Measurements from ENCODE around the gene CCDC92. TPM values are rescaled to one million over a fixed set of nuclear protein-coding genes. Genes with fewer than 3 reads are reported as not detected.

Gene CCDC92
- total and polyA plus RNA-seq, 2 of the 13 experiments (the other 11 are each of a cell fraction or from before 2014, with no cell fraction given), result 5.4 to 14.7 TPM

DNA sequence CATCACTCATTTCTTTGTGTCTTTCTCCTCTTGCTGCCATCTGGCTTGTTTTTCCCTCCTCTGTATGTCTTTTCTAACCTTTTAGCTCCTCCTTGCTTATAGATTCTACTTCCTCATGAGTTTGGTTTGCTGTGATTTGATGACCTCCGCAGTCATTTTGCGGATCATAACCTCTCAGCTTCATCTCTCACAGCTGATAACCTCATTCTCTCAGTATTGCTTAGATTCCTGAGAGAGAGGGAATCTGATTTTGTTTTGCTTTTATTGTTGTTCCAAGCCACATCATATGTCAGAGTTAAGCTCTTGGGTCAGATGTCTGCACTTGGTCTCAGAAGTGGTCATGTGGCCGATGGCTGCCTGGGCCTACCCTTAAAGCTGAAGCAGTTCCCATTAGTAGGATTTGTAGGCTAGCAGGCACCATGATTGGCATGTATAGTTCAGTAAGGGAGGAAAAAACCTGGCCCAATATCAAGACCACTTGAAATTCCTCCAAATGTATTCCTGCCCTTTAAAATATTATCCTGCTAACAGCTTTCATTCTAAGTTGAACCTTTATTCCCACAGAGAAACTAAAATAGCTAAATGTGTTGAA is 13.8 kb upstream of the CCDC92 start:
- Histone ChIP-seq H2AFZ (ENCODE audit: low read length) (no peak overlapping the region), H4K20me1 (ENCODE audit: insufficient read depth, low read length) (peaks cover 19% of the 10 kb centered on the region), H3K9me3 (ENCODE audit: low read length) (no peaks in the 10 kb centered on the region), H3K9ac (ENCODE audit: insufficient read depth, low read depth, low read length) (no peak overlapping the region), H3K4me1 (ENCODE audit: insufficient read depth, low read length) (peaks cover 35% of the 10 kb centered on the region), H3K79me2 (ENCODE audit: insufficient read depth, low read length) (peaks cover 39% of the 10 kb centered on the region), H3K36me3 (replicated peaks in 1 of 2; ENCODE audit: control insufficient read depth in 1 of 2, insufficient read depth in 2 of 2, low read length in 2 of 2) (peaks cover 0 to 44% of the 10 kb centered on the region in 2 experiments; a peak in 4 of 5 replicates), H3K27ac (ENCODE audit: extremely low read length, insufficient read depth, low read length) (no peak overlapping the region), H3K4me2 (ENCODE audit: low read depth, low read length) (no peak overlapping the region), H3K4me3 (replicated peaks in 1 of 3; ENCODE audit: insufficient read depth in 1 of 3, low read depth in 2 of 3, low read length in 3 of 3) (no peak overlapping the region), H3K27me3 (ENCODE audit: control insufficient read depth in 1 of 2, insufficient read depth in 2 of 2, low read length in 2 of 2) (no peaks in the 10 kb centered on the region)
- WGBS (ENCODE audit: low lambda C conversion rate), result 97% methylated on average over 3 of the region's 3 CpGs
- TF ChIP-seq, protein P1, sequence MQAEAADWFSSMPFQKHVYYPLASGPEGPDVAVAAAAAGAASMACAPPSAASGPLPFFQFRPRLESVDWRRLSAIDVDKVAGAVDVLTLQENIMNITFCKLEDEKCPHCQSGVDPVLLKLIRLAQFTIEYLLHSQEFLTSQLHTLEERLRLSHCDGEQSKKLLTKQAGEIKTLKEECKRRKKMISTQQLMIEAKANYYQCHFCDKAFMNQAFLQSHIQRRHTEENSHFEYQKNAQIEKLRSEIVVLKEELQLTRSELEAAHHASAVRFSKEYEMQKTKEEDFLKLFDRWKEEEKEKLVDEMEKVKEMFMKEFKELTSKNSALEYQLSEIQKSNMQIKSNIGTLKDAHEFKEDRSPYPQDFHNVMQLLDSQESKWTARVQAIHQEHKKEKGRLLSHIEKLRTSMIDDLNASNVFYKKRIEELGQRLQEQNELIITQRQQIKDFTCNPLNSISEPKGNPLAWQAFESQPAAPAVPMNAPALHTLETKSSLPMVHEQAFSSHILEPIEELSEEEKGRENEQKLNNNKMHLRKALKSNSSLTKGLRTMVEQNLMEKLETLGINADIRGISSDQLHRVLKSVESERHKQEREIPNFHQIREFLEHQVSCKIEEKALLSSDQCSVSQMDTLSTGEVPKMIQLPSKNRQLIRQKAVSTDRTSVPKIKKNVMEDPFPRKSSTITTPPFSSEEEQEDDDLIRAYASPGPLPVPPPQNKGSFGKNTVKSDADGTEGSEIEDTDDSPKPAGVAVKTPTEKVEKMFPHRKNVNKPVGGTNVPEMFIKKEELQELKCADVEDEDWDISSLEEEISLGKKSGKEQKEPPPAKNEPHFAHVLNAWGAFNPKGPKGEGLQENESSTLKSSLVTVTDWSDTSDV (CRISPR knock-in tag; IDR thresholded peaks at IDR 0.05), result no peak
- TF ChIP-seq ZNF337 (CRISPR knock-in tag; IDR thresholded peaks at IDR 0.05; ENCODE audit: borderline replicate concordance, low read depth), result no peak
- no peak for TF ChIP-seq MEIS2 (CRISPR knock-in tag; IDR thresholded peaks at IDR 0.05)
- no peak for TF ChIP-seq NCOA2 (CRISPR knock-in tag; IDR thresholded peaks at IDR 0.05)
- intact Hi-C loops (cut with micrococcal nuclease; ENCODE audit: unreplicated experiment), result loop anchor here (10.0 kb wide), 1 partner anchor 272 kb away; the partner anchor contains the start of gene ATP6V0A2
- POLR2A ChIA-PET, result no interaction called here
- FAIRE-seq (no peak), ATAC-seq (no peak), DNase-seq (ENCODE audit: low spot score) (no peak)
- in situ Hi-C loops (cut with HindIII; ENCODE audit: extremely low pct_ligation_motif_present, low pct_unique_long_range_greater_than_20kb), result no loop called here
- BruUV-seq (replicated peaks), result no TSS peak
- CTCF ChIA-PET (ENCODE audit: low intra/inter-chr PET ratio, low total read pairs), result no interaction called here

GRCh38 chr12:123984903-123985302 is 12.3 kb upstream of the CCDC92 start:
- 96% methylated on average over 4 of the region's 4 CpGs for WGBS (ENCODE audit: low lambda C conversion rate)
- H3K4me1 ChIP-seq (ENCODE audit: insufficient read depth, low read length), result peaks cover 19% of the 10 kb centered on the region
- ATAC-seq (no peak), DNase-seq (ENCODE audit: low spot score) (no peak), FAIRE-seq (no peak)
- peaks cover 40% of the 10 kb centered on the region for H3K79me2 ChIP-seq (ENCODE audit: insufficient read depth, low read length)
- BruUV-seq (replicated peaks), result no TSS peak
- H3K27ac ChIP-seq (ENCODE audit: extremely low read length, insufficient read depth, low read length), result no peak overlapping the region
- H3K4me2 ChIP-seq (ENCODE audit: low read depth, low read length), result no peak overlapping the region
- no peak overlapping the region for H3K9ac ChIP-seq (ENCODE audit: insufficient read depth, low read depth, low read length)
- H2AFZ ChIP-seq (ENCODE audit: low read length), result no peak overlapping the region
- POLR2A ChIA-PET, result no interaction called here
- CTCF ChIA-PET (ENCODE audit: low intra/inter-chr PET ratio, low total read pairs), result interaction anchor here (0.9 to 4.0 kb wide), 2 partner anchors 79 to 177 kb away, joined by 3 to 21 read pairs; no protein-coding TSS in a partner anchor
- peaks cover 0 to 38% of the 10 kb centered on the region in 2 experiments; a peak in 4 of 5 replicates for H3K36me3 ChIP-seq (replicated peaks in 1 of 2; ENCODE audit: control insufficient read depth in 1 of 2, insufficient read depth in 2 of 2, low read length in 2 of 2)
- H3K9me3 ChIP-seq (ENCODE audit: low read length), result no peaks in the 10 kb centered on the region
- peaks cover 19% of the 10 kb centered on the region for H4K20me1 ChIP-seq (ENCODE audit: insufficient read depth, low read length)
- intact Hi-C loops (cut with micrococcal nuclease; ENCODE audit: unreplicated experiment), result loop anchor here (1.0 to 10.0 kb wide), 3 partner anchors 80 to 270 kb away; partner anchors contain the start of gene ATP6V0A2
- in situ Hi-C loops (cut with HindIII; ENCODE audit: extremely low pct_ligation_motif_present, low pct_unique_long_range_greater_than_20kb), result no loop called here
- no peak overlapping the region for H3K4me3 ChIP-seq (replicated peaks in 1 of 3; ENCODE audit: insufficient read depth in 1 of 3, low read depth in 2 of 3, low read length in 3 of 3)
- H3K27me3 ChIP-seq (ENCODE audit: control insufficient read depth in 1 of 2, insufficient read depth in 2 of 2, low read length in 2 of 2), result no peaks in the 10 kb centered on the region
- TF ChIP-seq TBL1XR1 (IDR thresholded peaks at IDR 0.05; ENCODE audit: borderline replicate concordance, low read length, partially characterized antibody), result no peak
- TF ChIP-seq SNRNP70 (IDR thresholded peaks at IDR 0.05; ENCODE audit: low read depth, low read length), result no peak
- no peak for TF ChIP-seq ETV6 (CRISPR knock-in tag; conservative IDR thresholded peaks at IDR 0.05)
- no peak for TF ChIP-seq ZBTB38 (CRISPR knock-in tag; IDR thresholded peaks at IDR 0.05)
- no peak for TF ChIP-seq ZNF737 (CRISPR knock-in tag; IDR thresholded peaks at IDR 0.05; ENCODE audit: borderline replicate concordance)
- no peak for TF ChIP-seq ZNF235 (CRISPR knock-in tag; IDR thresholded peaks at IDR 0.05; ENCODE audit: borderline replicate concordance)
- no peak for TF ChIP-seq MTF2 (CRISPR knock-in tag; IDR thresholded peaks at IDR 0.05; ENCODE audit: borderline replicate concordance)
- TF ChIP-seq SIX1 (CRISPR knock-in tag; IDR thresholded peaks at IDR 0.05; ENCODE audit: borderline replicate concordance), result no peak
- TF ChIP-seq HNRNPH1 (optimal IDR thresholded peaks at IDR 0.05; ENCODE audit: low read depth, low read length), result no peak
- TF ChIP-seq ESRRA (CRISPR knock-in tag; IDR thresholded peaks at IDR 0.05; ENCODE audit: low read depth), result no peak
- no peak for TF ChIP-seq PHF21A (CRISPR knock-in tag; IDR thresholded peaks at IDR 0.05)
- TF ChIP-seq ZNF788 (CRISPR knock-in tag; IDR thresholded peaks at IDR 0.05; ENCODE audit: borderline replicate concordance), result no peak

Data from HepG2 (cell line).